ENCODE measurements around the gene CDK2AP2.
"Not testable (repeated sequence)": the region's sequence is repeated elsewhere in the genome, so short reads cannot be mapped to it uniquely, and the experiment has no call there.

Gene CDK2AP2

GRCh38 chr11:67489885-67490726 lies 17.9 kb downstream of the CDK2AP2 start:
- no peak for DNase-seq

- no peak for DNase-seq
These were observed 18.6 kb downstream of the CDK2AP2 start for GRCh38 chr11:67489203-67489884.

- DNase-seq: peak in 1 of 5 experiments; percentile 33
These were observed 21.3 kb downstream of the CDK2AP2 start for GRCh38 chr11:67486481-67487195.

GRCh38 chr11:67485873-67486361 lies 22.0 kb downstream of the CDK2AP2 start:
- peak in 2 of 5 experiments; percentile 60 to 85 for DNase-seq

GRCh38 chr11:67484847-67485311 lies 23.1 kb downstream of the CDK2AP2 start:
- peak in 3 of 5 experiments; percentile 46 to 82 (median 47) for DNase-seq

GRCh38 chr11:67483831-67484665 lies 23.9 kb downstream of the CDK2AP2 start:
- DNase-seq: peak in 2 of 5 experiments; percentile 63 to 93

GRCh38 chr11:67482827-67483798 lies 24.8 kb downstream of the CDK2AP2 start, which contains the start of gene AIP:
AIP (plus strand) TSS chr11:67483026; CDS start chr11:67483159, 133 bp downstream.
- DNase-seq: peak; percentile 84 to 99 (median 96)

- DNase-seq: peak in 1 of 5 experiments; percentile 55
These were observed 25.6 kb downstream of the CDK2AP2 start for GRCh38 chr11:67482275-67482826.

- DNase-seq: not testable (repeated sequence)
These were observed 30.5 kb downstream of the CDK2AP2 start for GRCh38 chr11:67477344-67478050.

GRCh38 chr11:67476692-67477091 lies 31.3 kb downstream of the CDK2AP2 start:
- not testable (repeated sequence) for DNase-seq

- no peak for DNase-seq
These were observed 35.1 kb downstream of the CDK2AP2 start for GRCh38 chr11:67472882-67473281.

- no peak for DNase-seq
These were observed 37.5 kb downstream of the CDK2AP2 start for GRCh38 chr11:67470337-67471002.

- DNase-seq: no peak
These were observed 38.5 kb downstream of the CDK2AP2 start for GRCh38 chr11:67469508-67469811.

GRCh38 chr11:67468759-67469507 lies 39.0 kb downstream of the CDK2AP2 start, which contains the start of gene TMEM134:
TMEM134 (minus strand) TSS chr11:67469251; CDS start chr11:67469192, 59 bp downstream.
- peak; percentile 82 to 94 (median 86) for DNase-seq

- DNase-seq: no peak
These were observed 39.6 kb downstream of the CDK2AP2 start for GRCh38 chr11:67468456-67468758.

GRCh38 chr11:67468056-67468455 lies 39.9 kb downstream of the CDK2AP2 start:
- no peak for DNase-seq

GRCh38 chr11:67466962-67467771 lies 40.8 kb downstream of the CDK2AP2 start:
- no peak for DNase-seq

All from T-helper 2 cell (primary cell).